B cell (primary cell): Measurements from ENCODE around the gene PKD2L2. TPM values are rescaled to one million over a fixed set of nuclear protein-coding genes. Genes with fewer than 3 reads are reported as not detected.

Source experiments
- ATAC-seq: fragments of 200-7000 bp; cut with Tn5 transposase; one replicate; pipeline ENCODE4 v1.10.0; 2021; ENCODE audit warnings: low read depth, mild to moderate bottlenecking, moderate number of reproducible peaks, moderate library complexity
- CTCF ChIA-PET: fragments of 350-600 bp; sonication (Branson Sonifier 250); formaldehyde crosslinking; loops from one replicate; lab custom pipeline; 2021; ENCODE audit warnings: antibody characterized with exemption, inconsistent platforms; lab: Charles Lee
- POLR2A ChIA-PET: fragments of 350-600 bp; sonication (Branson Sonifier 250); formaldehyde crosslinking; loops from one replicate; lab custom pipeline; 2021; ENCODE audit warnings: antibody characterized with exemption; lab: Charles Lee
- DNase-seq: peaks from one replicate; pipeline ENCODE4 v3.0.0; 2013
- H2AFZ ChIP-seq: 2 replicates; pipeline ENCODE4 v1.6.1; 2012; ENCODE audit warnings: mild to moderate bottlenecking, low read depth, low read length; ENCODE audit not compliant: insufficient read depth, poor library complexity, severe bottlenecking
- H3K27ac ChIP-seq, 2 donors: 1 replicate in 1 of 2; 2 replicates in 1 of 2; pipeline ENCODE4 v1.5.1; 2012 to 2013; ENCODE audit warnings: low read length in 2 of 2, mild to moderate bottlenecking in 2 of 2, moderate library complexity in 1 of 2
- H3K27me3 ChIP-seq, 4 experiments: fragments of 200-600 bp in 1 of 4; sonication (generic) in 1 of 4; replicated peaks in 1 of 4; 1 replicate in 2 of 4; 2 replicates in 2 of 4; pipeline versions ENCODE4 v1.6.1 to v1.7.0; 2013 to 2016; ENCODE audit warnings: low read length in 3 of 4, mild to moderate bottlenecking in 2 of 4, mixed read lengths in 1 of 4, moderate library complexity in 1 of 4; ENCODE audit not compliant: insufficient read depth in 4 of 4, control insufficient read depth in 3 of 4; ENCODE audit errors: control extremely low read depth in 1 of 4
- H3K36me3 ChIP-seq, 2 experiments: replicated peaks in 1 of 2; 1 replicate in 1 of 2; 2 replicates in 1 of 2; pipeline versions ENCODE4 v1.6.1 to v1.7.1; 2013; ENCODE audit warnings: low read length in 1 of 2; ENCODE audit not compliant: insufficient read depth in 2 of 2, control insufficient read depth in 1 of 2; ENCODE audit errors: control extremely low read depth in 1 of 2, extremely low read depth in 1 of 2
- H3K4me1 ChIP-seq, 2 donors: fragments of 200-600 bp in 1 of 2; sonication (generic) in 1 of 2; 1 replicate in 1 of 2; 2 replicates in 1 of 2; pipeline versions ENCODE4 v1.5.1 to v1.6.1; 2013 to 2017; ENCODE audit warnings: low read length in 2 of 2; ENCODE audit not compliant: control insufficient read depth in 2 of 2, insufficient read depth in 2 of 2
- H3K4me2 ChIP-seq: replicated peaks from 2 replicates; pipeline ENCODE3; 2012; ENCODE audit warnings: mild to moderate bottlenecking, low read depth, low read length; ENCODE audit not compliant: poor library complexity, severe bottlenecking
- H3K4me3 ChIP-seq, 5 experiments: fragments of 200-600 bp in 1 of 5; sonication (generic) in 1 of 5; 1 replicate in 3 of 5; 2 replicates in 2 of 5; pipeline versions ENCODE4 v1.5.1 to v1.7.0; 2011 to 2016; ENCODE audit warnings: low read length in 4 of 5, mild to moderate bottlenecking in 4 of 5, low read depth in 2 of 5, control low read depth in 1 of 5, moderate library complexity in 1 of 5; ENCODE audit not compliant: insufficient read depth in 1 of 5; ENCODE audit errors: control extremely low read depth in 1 of 5, extremely low read depth in 1 of 5
- H3K79me2 ChIP-seq: fragments of 200-600 bp; sonication (generic); one replicate; pipeline ENCODE4 v1.6.0; 2016; ENCODE audit warnings: low read length; ENCODE audit not compliant: control insufficient read depth, insufficient read depth
- H3K9ac ChIP-seq: fragments of 200-600 bp; sonication (generic); 2 replicates; pipeline ENCODE4 v1.6.1; 2017; ENCODE audit warnings: mild to moderate bottlenecking, low read length, moderate library complexity
- H3K9me3 ChIP-seq, 3 donors: one replicate each; pipeline versions ENCODE4 v1.6.1 to v1.7.1; 2013; ENCODE audit warnings: low read length in 2 of 3; ENCODE audit not compliant: control insufficient read depth in 2 of 3, insufficient read depth in 1 of 3; ENCODE audit errors: control extremely low read depth in 1 of 3
- H4K20me1 ChIP-seq: 2 replicates; pipeline ENCODE4 v1.6.0; 2012; ENCODE audit warnings: mild to moderate bottlenecking, low read length; ENCODE audit not compliant: insufficient read depth, control insufficient read depth, poor library complexity, severe bottlenecking
- H3K27ac Mint-ChIP-seq: one replicate; pipeline ENCODE4 v1.8.0; 2021; ENCODE audit warnings: mixed read lengths
- H3K27me3 Mint-ChIP-seq: one replicate; pipeline ENCODE4 v1.8.0; 2021; ENCODE audit warnings: mixed read lengths
- H3K4me1 Mint-ChIP-seq: one replicate; pipeline ENCODE4 v1.8.0; 2021; ENCODE audit warnings: mixed read lengths
- H3K4me3 Mint-ChIP-seq: one replicate; pipeline ENCODE4 v1.8.0; 2021; ENCODE audit warnings: mixed read lengths
- H3K9me3 Mint-ChIP-seq: one replicate; pipeline ENCODE4 v1.8.0; 2022; ENCODE audit warnings: mixed read lengths; ENCODE audit not compliant: insufficient read depth
- EZH2 ChIP-seq: IDR thresholded peaks from 2 replicates; pipeline ENCODE4 v1.6.1; 2012; ENCODE audit warnings: borderline replicate concordance, low read depth, mild to moderate bottlenecking, moderate library complexity, low read length; ENCODE audit not compliant: insufficient read depth, poor library complexity, severe bottlenecking
- WGBS: methylation state at CpG from one replicate; pipeline ENCODE4 v1.1.5; 2013; ENCODE audit warnings: missing lambda C conversion rate; ENCODE audit not compliant: insufficient coverage; 5-methylcytosine and 5-hydroxymethylcytosine counted together
- intact Hi-C: fragments of 100-400 bp; cut with micrococcal nuclease; formaldehyde crosslinking; loops from one replicate; pipeline ENCODE4 v1.10.0; 2022
- polyA plus RNA-seq: library from polyadenylated mRNA; depleted of rRNA; stranded (reverse); fragments of >200 nt; gene quantifications from 2 replicates; pipeline ENCODE4 v1.2.3, GENCODE V29; 2012
- total RNA-seq, 2 donors: library from RNA; stranded (reverse); fragments of 120-200 nt in 1 of 2; gene quantifications; 1 replicate in 1 of 2; 2 replicates in 1 of 2; pipeline versions ENCODE4 v1.2.3 to v1.2.4, GENCODE V29; 2013 to 2022
- TF ChIP-seq, protein P1 (sequence below): fragments of 200-600 bp; IDR thresholded peaks from one replicate; pipeline ENCODE4 v1.8.0; 2022; ENCODE audit warnings: antibody characterized with exemption, mild to moderate bottlenecking

PKD2L2 gene
- total and polyA plus RNA-seq, 2 donors (not counting 1 experiment from before 2014, with no cell fraction given): 0.12 to 0.37 TPM

GRCh38 chr5:137916923-137917322 is 27.7 kb downstream of the PKD2L2 start:
- no peak overlapping the region for H3K27ac ChIP-seq
- H3K9ac ChIP-seq: no peak overlapping the region
- no peak overlapping the region for H3K4me3 Mint-ChIP-seq
- H4K20me1 ChIP-seq: no peaks in the 10 kb centered on the region
- no peaks in the 10 kb centered on the region for H3K36me3 ChIP-seq
- no peaks in the 10 kb centered on the region for H3K4me1 Mint-ChIP-seq
- intact Hi-C loops: no loop called here
- POLR2A ChIA-PET: interaction anchor here (0.6 kb wide), 1 partner anchor 1376 kb away, joined by 3 read pairs; no protein-coding TSS in a partner anchor
- ATAC-seq: no peak
- H3K79me2 ChIP-seq: no peaks in the 10 kb centered on the region
- no peaks in the 10 kb centered on the region for H3K27me3 ChIP-seq
- no peak overlapping the region for H3K27ac Mint-ChIP-seq
- no peaks in the 10 kb centered on the region for H3K4me1 ChIP-seq
- no peak overlapping the region for H3K4me2 ChIP-seq
- no peak overlapping the region for H3K4me3 ChIP-seq
- H3K9me3 ChIP-seq: peaks cover 2 to 26% (median 10%) of the 10 kb centered on the region in 3 donors
- CTCF ChIA-PET: no interaction called here
- no peaks in the 10 kb centered on the region for H3K27me3 Mint-ChIP-seq
- H2AFZ ChIP-seq: no peak overlapping the region
- no peak for DNase-seq
- no CpG with 5 or more reads among the region's 1 CpG for WGBS
- no peak for TF ChIP-seq EZH2
- TF ChIP-seq, protein P1, sequence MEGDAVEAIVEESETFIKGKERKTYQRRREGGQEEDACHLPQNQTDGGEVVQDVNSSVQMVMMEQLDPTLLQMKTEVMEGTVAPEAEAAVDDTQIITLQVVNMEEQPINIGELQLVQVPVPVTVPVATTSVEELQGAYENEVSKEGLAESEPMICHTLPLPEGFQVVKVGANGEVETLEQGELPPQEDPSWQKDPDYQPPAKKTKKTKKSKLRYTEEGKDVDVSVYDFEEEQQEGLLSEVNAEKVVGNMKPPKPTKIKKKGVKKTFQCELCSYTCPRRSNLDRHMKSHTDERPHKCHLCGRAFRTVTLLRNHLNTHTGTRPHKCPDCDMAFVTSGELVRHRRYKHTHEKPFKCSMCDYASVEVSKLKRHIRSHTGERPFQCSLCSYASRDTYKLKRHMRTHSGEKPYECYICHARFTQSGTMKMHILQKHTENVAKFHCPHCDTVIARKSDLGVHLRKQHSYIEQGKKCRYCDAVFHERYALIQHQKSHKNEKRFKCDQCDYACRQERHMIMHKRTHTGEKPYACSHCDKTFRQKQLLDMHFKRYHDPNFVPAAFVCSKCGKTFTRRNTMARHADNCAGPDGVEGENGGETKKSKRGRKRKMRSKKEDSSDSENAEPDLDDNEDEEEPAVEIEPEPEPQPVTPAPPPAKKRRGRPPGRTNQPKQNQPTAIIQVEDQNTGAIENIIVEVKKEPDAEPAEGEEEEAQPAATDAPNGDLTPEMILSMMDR: no peak
- H3K9me3 Mint-ChIP-seq: peaks cover 7% of the 10 kb centered on the region

DNA sequence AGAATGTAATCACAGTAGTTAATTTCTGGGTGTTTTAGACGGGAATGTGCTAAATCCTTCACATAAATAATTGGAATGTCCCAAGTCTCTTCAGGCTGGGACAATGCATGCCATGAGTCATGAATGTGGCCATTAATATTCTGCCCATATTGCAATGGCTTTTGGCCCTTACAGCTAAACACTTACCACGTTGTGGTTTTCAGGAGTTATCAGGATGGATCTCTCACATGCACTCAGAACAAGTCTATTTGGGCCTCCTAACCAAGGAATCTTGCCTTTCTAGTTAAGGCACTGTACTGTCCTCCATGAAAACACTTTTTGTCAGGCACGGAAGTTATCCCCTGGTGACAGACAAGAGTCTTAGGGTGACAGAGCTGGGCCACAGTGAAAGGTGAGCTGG is 32.7 kb downstream of the PKD2L2 start:
- TF ChIP-seq, protein P1: no peak
- no peak for TF ChIP-seq EZH2
- DNase-seq (no peak), ATAC-seq (no peak)
- 71% methylated on average over 1 of the region's 3 CpGs for WGBS
- intact Hi-C loops: no loop called here
- H3K4me2 ChIP-seq: no peak overlapping the region
- no peak overlapping the region for H2AFZ ChIP-seq
- no peaks in the 10 kb centered on the region for H3K36me3 ChIP-seq
- no peaks in the 10 kb centered on the region for H3K27me3 ChIP-seq
- ChIA-PET CTCF (no interaction called here), POLR2A (no interaction called here)
- no peak overlapping the region for H3K27ac Mint-ChIP-seq
- H3K9ac ChIP-seq: no peak overlapping the region
- no peaks in the 10 kb centered on the region for H3K9me3 Mint-ChIP-seq
- no peak overlapping the region for H3K4me3 ChIP-seq
- H3K79me2 ChIP-seq: no peaks in the 10 kb centered on the region
- no peaks in the 10 kb centered on the region for H3K4me1 ChIP-seq
- no peak overlapping the region for H3K4me3 Mint-ChIP-seq
- H3K27me3 Mint-ChIP-seq: no peaks in the 10 kb centered on the region
- H3K27ac ChIP-seq: no peak overlapping the region
- H3K9me3 ChIP-seq: peaks cover 0 to 4% (median 0%) of the 10 kb centered on the region in 3 donors
- H4K20me1 ChIP-seq: no peaks in the 10 kb centered on the region
- no peaks in the 10 kb centered on the region for H3K4me1 Mint-ChIP-seq
